Adrenal gland (tissue), 5 donors: ENCODE data around the gene OSBPL2.

Experiments
- POLR2A ChIP-seq, 2 donors: fragments of 450-650 bp; IDR thresholded peaks; one replicate each; pipeline ENCODE4 v1.6.1; 2017; ENCODE audit warnings: antibody characterized with exemption in 2 of 2, mild to moderate bottlenecking in 2 of 2, moderate library complexity in 1 of 2
- TF ChIP-seq, protein P1 (sequence below), 6 experiments: fragments of 450-650 bp in 4 of 6; fragments of 200-600 bp in 2 of 6; sonication (generic) in 1 of 6; IDR thresholded peaks; 1 replicate in 5 of 6; 2 replicates in 1 of 6; pipeline versions ENCODE4 v1.5.1 to v1.8.0; 2016 to 2021; ENCODE audit warnings: antibody characterized with exemption in 6 of 6, mild to moderate bottlenecking in 2 of 6, moderate library complexity in 1 of 6
- donor health status: DM: no; HTN: no; CAD: no.

DNA sequence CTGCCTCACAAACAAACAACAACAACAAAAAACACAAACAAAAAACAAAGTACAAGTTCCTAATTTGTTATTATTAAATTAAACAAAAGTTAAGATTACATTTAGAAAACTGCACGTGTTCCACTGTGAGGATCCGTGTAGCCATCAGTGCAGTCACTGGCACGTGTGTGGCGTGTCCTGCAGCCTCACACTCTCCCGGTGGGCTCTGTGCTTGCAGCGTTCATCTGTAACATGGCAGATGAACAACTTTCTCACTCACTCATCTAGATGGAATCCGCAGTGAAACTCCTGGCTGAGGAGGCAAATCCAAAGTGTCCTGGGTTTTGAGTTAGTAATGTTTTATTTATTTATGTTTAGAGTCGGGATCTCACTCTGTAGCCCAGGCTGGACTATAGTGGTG lies 51.6 kb downstream of the OSBPL2 start:
- TF ChIP-seq POLR2A (IDR thresholded peaks at IDR 0.05): no peak
- TF ChIP-seq, protein P1, sequence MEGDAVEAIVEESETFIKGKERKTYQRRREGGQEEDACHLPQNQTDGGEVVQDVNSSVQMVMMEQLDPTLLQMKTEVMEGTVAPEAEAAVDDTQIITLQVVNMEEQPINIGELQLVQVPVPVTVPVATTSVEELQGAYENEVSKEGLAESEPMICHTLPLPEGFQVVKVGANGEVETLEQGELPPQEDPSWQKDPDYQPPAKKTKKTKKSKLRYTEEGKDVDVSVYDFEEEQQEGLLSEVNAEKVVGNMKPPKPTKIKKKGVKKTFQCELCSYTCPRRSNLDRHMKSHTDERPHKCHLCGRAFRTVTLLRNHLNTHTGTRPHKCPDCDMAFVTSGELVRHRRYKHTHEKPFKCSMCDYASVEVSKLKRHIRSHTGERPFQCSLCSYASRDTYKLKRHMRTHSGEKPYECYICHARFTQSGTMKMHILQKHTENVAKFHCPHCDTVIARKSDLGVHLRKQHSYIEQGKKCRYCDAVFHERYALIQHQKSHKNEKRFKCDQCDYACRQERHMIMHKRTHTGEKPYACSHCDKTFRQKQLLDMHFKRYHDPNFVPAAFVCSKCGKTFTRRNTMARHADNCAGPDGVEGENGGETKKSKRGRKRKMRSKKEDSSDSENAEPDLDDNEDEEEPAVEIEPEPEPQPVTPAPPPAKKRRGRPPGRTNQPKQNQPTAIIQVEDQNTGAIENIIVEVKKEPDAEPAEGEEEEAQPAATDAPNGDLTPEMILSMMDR (IDR thresholded peaks at IDR 0.05): no peak
